ENCODE results near the gene FTCD. TPM values are rescaled to one million over a fixed set of nuclear protein-coding genes. Genes with fewer than 3 reads are reported as not detected.

FTCD gene
- total and polyA plus RNA-seq, 9 of the 15 experiments (the other 6 are each of a cell fraction or from before 2014, with no cell fraction given), result 0.11 to 1.6 (median 0.67) TPM; not detected in 5

DNA sequence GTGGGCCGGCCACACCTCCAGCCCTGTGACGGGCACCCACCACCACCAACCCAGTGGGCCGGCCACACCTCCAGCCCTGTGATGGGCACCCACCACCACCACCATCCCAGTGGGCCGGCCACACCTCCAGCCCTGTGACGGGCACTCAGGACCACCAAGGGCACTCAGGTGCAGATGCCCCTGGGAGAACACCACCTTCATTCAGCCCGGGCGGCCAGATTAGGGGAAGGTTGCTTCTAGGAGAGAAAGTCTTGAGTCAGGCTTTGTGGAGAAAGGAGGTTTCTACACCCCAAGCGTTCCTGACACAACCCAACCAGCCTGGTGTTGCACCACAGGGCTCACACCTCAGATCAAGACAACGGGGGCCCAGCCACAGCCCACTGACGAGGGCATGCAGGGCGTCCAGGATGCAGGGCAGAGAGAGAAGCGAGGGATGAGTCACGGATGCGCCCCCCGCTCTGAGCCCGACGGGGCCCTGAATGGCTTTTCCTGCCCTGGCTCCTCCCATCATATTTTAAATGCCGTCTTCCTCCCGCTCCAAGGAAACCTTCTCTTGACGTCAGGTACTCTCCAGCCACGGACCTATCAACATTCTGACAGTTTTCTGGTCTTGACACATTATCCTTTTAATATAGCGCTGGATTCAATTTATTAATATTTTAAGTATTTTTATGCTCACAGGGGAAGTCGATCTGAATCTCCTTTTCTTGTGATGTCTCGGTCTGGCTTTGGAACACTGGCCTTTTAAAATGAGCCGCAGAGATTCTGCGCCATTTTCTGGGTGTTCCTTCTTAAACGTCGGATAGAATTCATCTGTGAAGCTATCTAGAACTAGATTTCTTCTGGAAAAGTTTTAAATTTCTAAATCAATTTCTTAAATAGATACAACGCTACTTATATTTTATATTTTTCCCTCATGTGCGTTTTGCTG is 29.5 kb upstream of the FTCD start (continued):
- TF ChIP-seq, protein P1, sequence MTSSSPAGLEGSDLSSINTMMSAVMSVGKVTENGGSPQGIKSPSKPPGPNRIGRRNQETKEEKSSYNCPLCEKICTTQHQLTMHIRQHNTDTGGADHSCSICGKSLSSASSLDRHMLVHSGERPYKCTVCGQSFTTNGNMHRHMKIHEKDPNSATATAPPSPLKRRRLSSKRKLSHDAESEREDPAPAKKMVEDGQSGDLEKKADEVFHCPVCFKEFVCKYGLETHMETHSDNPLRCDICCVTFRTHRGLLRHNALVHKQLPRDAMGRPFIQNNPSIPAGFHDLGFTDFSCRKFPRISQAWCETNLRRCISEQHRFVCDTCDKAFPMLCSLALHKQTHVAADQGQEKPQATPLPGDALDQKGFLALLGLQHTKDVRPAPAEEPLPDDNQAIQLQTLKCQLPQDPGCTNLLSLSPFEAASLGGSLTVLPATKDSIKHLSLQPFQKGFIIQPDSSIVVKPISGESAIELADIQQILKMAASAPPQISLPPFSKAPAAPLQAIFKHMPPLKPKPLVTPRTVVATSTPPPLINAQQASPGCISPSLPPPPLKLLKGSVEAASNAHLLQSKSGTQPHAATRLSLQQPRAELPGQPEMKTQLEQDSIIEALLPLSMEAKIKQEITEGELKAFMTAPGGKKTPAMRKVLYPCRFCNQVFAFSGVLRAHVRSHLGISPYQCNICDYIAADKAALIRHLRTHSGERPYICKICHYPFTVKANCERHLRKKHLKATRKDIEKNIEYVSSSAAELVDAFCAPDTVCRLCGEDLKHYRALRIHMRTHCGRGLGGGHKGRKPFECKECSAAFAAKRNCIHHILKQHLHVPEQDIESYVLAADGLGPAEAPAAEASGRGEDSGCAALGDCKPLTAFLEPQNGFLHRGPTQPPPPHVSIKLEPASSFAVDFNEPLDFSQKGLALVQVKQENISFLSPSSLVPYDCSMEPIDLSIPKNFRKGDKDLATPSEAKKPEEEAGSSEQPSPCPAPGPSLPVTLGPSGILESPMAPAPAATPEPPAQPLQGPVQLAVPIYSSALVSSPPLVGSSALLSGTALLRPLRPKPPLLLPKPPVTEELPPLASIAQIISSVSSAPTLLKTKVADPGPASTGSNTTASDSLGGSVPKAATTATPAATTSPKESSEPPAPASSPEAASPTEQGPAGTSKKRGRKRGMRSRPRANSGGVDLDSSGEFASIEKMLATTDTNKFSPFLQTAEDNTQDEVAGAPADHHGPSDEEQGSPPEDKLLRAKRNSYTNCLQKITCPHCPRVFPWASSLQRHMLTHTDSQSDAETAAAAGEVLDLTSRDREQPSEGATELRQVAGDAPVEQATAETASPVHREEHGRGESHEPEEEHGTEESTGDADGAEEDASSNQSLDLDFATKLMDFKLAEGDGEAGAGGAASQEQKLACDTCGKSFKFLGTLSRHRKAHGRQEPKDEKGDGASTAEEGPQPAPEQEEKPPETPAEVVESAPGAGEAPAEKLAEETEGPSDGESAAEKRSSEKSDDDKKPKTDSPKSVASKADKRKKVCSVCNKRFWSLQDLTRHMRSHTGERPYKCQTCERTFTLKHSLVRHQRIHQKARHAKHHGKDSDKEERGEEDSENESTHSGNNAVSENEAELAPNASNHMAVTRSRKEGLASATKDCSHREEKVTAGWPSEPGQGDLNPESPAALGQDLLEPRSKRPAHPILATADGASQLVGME (CRISPR knock-in tag; IDR thresholded peaks at IDR 0.05), result no peak
- no peak for TF ChIP-seq PPARD (CRISPR knock-in tag; IDR thresholded peaks at IDR 0.05)
- no peak for TF ChIP-seq NFIC (IDR thresholded peaks at IDR 0.05)
- no peak for TF ChIP-seq ZNF12 (CRISPR knock-in tag; IDR thresholded peaks at IDR 0.05)
- no peak for TF ChIP-seq MCM5 (IDR thresholded peaks at IDR 0.05; ENCODE audit: low read depth)
- TF ChIP-seq FOS (IDR thresholded peaks at IDR 0.05; ENCODE audit: extremely low read depth, insufficient read length), result no peak
- TF ChIP-seq GTF2B (IDR thresholded peaks at IDR 0.05; ENCODE audit: extremely low read depth, insufficient read length), result no peak
- TF ChIP-seq ZNF280A (IDR thresholded peaks at IDR 0.05; ENCODE audit: low read depth, partially characterized antibody), result no peak
- no peak for TF ChIP-seq CREBBP (IDR thresholded peaks at IDR 0.05; ENCODE audit: low read depth, low read length)
- no peak for TF ChIP-seq BCOR (IDR thresholded peaks at IDR 0.05)
- no peak for TF ChIP-seq ZNF431 (CRISPR knock-in tag; IDR thresholded peaks at IDR 0.05)
- no peak; the same call in 1 of the 2 replicates for TF ChIP-seq JUNB (CRISPR knock-in tag; conservative IDR thresholded peaks at IDR 0.05)
- no peak for TF ChIP-seq ZEB2 (IDR thresholded peaks at IDR 0.05)
- TF ChIP-seq TEAD1 (CRISPR knock-in tag; IDR thresholded peaks at IDR 0.05), result 0 out of 4 replicates have a peak, but pooled peaks of 1 of the 2 experiments have one; percentile 29
- TF ChIP-seq ZNF354B (CRISPR knock-in tag; IDR thresholded peaks at IDR 0.05), result no peak
- TF ChIP-seq MCM7 (IDR thresholded peaks at IDR 0.05), result no peak
- no peak for TF ChIP-seq NUFIP1 (IDR thresholded peaks at IDR 0.05; ENCODE audit: partially characterized antibody)
- no peak for TF ChIP-seq CBX3 (IDR thresholded peaks at IDR 0.05; ENCODE audit: borderline replicate concordance in 1 of 2, low read length in 2 of 2)
- no peak for TF ChIP-seq TAF9B (IDR thresholded peaks at IDR 0.05; ENCODE audit: partially characterized antibody)
- TF ChIP-seq DPF2 (IDR thresholded peaks at IDR 0.05), result peak; percentile 72; the same call in 1 of the 2 replicates
- TF ChIP-seq RAD21 (CRISPR knock-in tag; conservative IDR thresholded peaks at IDR 0.05 in 1 of 2, IDR thresholded peaks at IDR 0.05 in 1 of 2), result no peak
